HG02623 (cell line): ENCODE results near the gene PYCR2.
A peak's percentile ranks its signal among the peaks of the same experiment; 100 is the strongest.
"Not testable (repeated sequence)": the region's sequence is repeated elsewhere in the genome, so short reads cannot be mapped to it uniquely, and the experiment has no call there.

Experiments
- ATAC-seq: cut with Tn5 transposase; IDR thresholded peaks from one replicate; pipeline ENCODE4 v1.9.1; 2021; ENCODE audit warnings: moderate library complexity; ENCODE audit not compliant: unreplicated experiment

The PYCR2 gene

GRCh38 chr1:225923692-225924555, at the start of gene PYCR2:
PYCR2 (minus strand) TSS chr1:225924250; CDS start chr1:225924110, 140 bp downstream.
- ATAC-seq = peak; percentile 97

- no peak for ATAC-seq
Observed at GRCh38 chr1:225973158-225973557, 49.1 kb upstream of the PYCR2 start.

- ATAC-seq = no peak
Observed at GRCh38 chr1:225972344-225973152, 48.5 kb upstream of the PYCR2 start.

- not testable (repeated sequence) for ATAC-seq
Observed at GRCh38 chr1:225970592-225971157, 46.6 kb upstream of the PYCR2 start.

- not testable (repeated sequence) for ATAC-seq
Observed at GRCh38 chr1:225969751-225970150, 45.7 kb upstream of the PYCR2 start.

GRCh38 chr1:225965231-225965630, 41.2 kb upstream of the PYCR2 start:
- ATAC-seq = no peak

GRCh38 chr1:225963735-225964530, 39.9 kb upstream of the PYCR2 start:
- no peak for ATAC-seq

GRCh38 chr1:225962440-225962975, 38.5 kb upstream of the PYCR2 start:
- ATAC-seq = peak; percentile 66

GRCh38 chr1:225961659-225962439, 37.8 kb upstream of the PYCR2 start:
- ATAC-seq = no peak

- no peak for ATAC-seq
Observed at GRCh38 chr1:225958041-225958440, 34.0 kb upstream of the PYCR2 start.

GRCh38 chr1:225954753-225955152, 30.7 kb upstream of the PYCR2 start:
- no peak for ATAC-seq

GRCh38 chr1:225953315-225953714, 29.3 kb upstream of the PYCR2 start:
- ATAC-seq = no peak

GRCh38 chr1:225950905-225951497, 27.0 kb upstream of the PYCR2 start:
- no peak for ATAC-seq

GRCh38 chr1:225949041-225949440, 25.0 kb upstream of the PYCR2 start:
- no peak for ATAC-seq

GRCh38 chr1:225946803-225947202, 22.8 kb upstream of the PYCR2 start:
- ATAC-seq = no peak

- no peak for ATAC-seq
Observed at GRCh38 chr1:225946082-225946620, 22.1 kb upstream of the PYCR2 start.

GRCh38 chr1:225945564-225945963, 21.5 kb upstream of the PYCR2 start:
- no peak for ATAC-seq

GRCh38 chr1:225944951-225945350, 20.9 kb upstream of the PYCR2 start:
- peak; percentile 66 for ATAC-seq

GRCh38 chr1:225944387-225944786, 20.3 kb upstream of the PYCR2 start:
- no peak for ATAC-seq
